MM.1S (cell line): ENCODE data around the gene SLC22A8.

Source experiments
- CTCF ChIP-seq: fragments of 300-600 bp; sonication (generic); IDR thresholded peaks from 2 replicates; pipeline ENCODE4 v1.5.1; 2016; ENCODE audit warnings: antibody characterized with exemption, low read length, mixed read lengths
- EZH2 ChIP-seq: fragments of 300-600 bp; sonication (generic); optimal IDR thresholded peaks from 2 replicates; pipeline ENCODE3; 2017; ENCODE audit warnings: low read depth, mild to moderate bottlenecking, antibody characterized with exemption, low read length, mixed read lengths

GRCh38 chr11:62981743-62982142, 33.9 kb downstream of the SLC22A8 start:
- TF ChIP-seq CTCF (no peak), EZH2 (no peak)
